ENCODE results near the gene CRAMP1. TPM values are rescaled to one million over a fixed set of nuclear protein-coding genes. Genes with fewer than 3 reads are reported as not detected.

CRAMP1 gene
- polyA plus RNA-seq, 2 of the 4 experiments (the other 2 are of a cell fraction): 6.5 to 9.1 TPM

DNA sequence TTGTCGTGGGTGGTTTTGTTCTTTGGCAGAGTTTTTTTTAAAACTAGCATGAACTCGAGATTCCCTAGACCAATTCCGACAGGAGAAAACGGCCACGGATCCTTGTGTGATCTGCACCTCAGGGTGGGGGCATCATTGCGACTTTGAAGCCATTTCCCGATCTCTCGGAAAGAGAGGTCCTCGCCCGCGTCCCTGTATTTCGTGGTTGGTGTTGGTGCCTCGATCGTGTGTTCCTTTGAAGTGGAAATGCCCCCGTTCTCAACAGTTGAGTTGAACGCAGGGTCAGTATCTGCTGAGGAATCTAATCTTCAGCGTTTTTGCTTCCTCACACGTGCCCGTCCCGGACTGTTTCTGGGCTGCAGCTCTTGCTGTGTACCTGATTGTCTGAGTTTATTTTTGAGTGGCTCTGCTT is 1.1 kb downstream of the CRAMP1 start:
- ATAC-seq: no peak
- peak overlapping the region; percentile 99 for H3K4me3 ChIP-seq
- H3K4me2 ChIP-seq: peak overlapping the region; percentile 94
- ChIA-PET POLR2A (no interaction called here), CTCF (interaction anchor here (0.7 to 6.1 kb wide), 2 partner anchors 93 to 183 kb away, joined by 3 to 26 read pairs; partner anchors contain the start of gene MAPK8IP3)
- peak overlapping the region; percentile 89 to 93; a peak in 5 of 6 replicates for H3K27ac ChIP-seq
- H3K4me1 ChIP-seq: peaks cover 14% of the 10 kb centered on the region; the same call in 2 of the 3 replicates
- DNase-seq (ENCODE audit: low read depth in 1 of 2, low spot score in 1 of 2): no peak
- no peak for FAIRE-seq
- WGBS (ENCODE audit: missing lambda C conversion rate): 7% methylated on average over 20 of the region's 20 CpGs
- H3K9me3 ChIP-seq: no peaks in the 10 kb centered on the region
- no peak for TF ChIP-seq BHLHE40 (IDR thresholded peaks at IDR 0.05; ENCODE audit: low read depth, low read length)
- TF ChIP-seq, protein P1, sequence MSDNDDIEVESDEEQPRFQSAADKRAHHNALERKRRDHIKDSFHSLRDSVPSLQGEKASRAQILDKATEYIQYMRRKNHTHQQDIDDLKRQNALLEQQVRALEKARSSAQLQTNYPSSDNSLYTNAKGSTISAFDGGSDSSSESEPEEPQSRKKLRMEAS (IDR thresholded peaks at IDR 0.05): peak; percentile 49; the same call in 1 of the 2 replicates
- TF ChIP-seq, protein P2, sequence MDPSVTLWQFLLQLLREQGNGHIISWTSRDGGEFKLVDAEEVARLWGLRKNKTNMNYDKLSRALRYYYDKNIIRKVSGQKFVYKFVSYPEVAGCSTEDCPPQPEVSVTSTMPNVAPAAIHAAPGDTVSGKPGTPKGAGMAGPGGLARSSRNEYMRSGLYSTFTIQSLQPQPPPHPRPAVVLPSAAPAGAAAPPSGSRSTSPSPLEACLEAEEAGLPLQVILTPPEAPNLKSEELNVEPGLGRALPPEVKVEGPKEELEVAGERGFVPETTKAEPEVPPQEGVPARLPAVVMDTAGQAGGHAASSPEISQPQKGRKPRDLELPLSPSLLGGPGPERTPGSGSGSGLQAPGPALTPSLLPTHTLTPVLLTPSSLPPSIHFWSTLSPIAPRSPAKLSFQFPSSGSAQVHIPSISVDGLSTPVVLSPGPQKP (IDR thresholded peaks at IDR 0.05; ENCODE audit: low read depth, low read length): no peak

DNA sequence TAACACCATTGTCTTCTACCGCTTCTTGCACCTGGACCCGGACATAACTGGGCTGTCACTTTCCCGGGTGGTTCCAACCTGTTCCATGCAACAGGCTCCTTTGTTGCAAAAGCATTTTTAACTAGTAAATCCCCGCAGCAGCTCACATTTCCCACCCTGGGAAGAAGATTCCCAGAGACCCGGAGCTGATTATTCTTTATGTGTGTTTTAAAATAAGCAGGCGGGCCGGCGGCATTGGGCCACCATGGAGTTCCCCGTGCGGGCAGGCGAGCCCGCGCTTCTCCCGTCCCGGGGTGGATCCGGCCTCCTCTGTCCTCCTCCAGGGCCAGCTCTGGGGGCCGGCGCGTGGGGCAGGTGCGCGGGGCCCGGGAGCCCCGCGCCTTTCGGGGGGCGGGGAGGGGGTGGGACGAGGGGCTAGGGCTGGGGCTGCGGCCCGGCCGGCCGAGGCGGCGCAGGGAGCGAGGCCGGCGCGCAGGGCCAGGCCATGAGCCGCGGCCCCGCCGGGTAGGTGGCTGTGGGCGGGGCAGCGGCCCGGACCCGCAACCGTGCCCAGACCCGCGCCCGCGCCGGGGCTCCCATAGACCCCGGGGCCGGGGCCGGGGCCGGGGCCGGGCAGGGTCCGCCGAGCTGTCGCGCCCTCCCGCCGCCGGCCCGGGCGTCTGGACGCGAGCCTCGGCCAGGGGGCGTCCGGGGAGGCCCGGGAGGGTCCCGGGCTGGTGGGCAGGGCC is 1.7 kb downstream of the CRAMP1 start:
- peak overlapping the region; percentile 77 to 93 for H3K27ac ChIP-seq
- CTCF ChIA-PET: interaction anchor here (0.7 to 6.1 kb wide), 2 partner anchors 92 to 184 kb away, joined by 3 to 26 read pairs; partner anchors contain the start of gene MAPK8IP3
- no peak for ATAC-seq

DNA sequence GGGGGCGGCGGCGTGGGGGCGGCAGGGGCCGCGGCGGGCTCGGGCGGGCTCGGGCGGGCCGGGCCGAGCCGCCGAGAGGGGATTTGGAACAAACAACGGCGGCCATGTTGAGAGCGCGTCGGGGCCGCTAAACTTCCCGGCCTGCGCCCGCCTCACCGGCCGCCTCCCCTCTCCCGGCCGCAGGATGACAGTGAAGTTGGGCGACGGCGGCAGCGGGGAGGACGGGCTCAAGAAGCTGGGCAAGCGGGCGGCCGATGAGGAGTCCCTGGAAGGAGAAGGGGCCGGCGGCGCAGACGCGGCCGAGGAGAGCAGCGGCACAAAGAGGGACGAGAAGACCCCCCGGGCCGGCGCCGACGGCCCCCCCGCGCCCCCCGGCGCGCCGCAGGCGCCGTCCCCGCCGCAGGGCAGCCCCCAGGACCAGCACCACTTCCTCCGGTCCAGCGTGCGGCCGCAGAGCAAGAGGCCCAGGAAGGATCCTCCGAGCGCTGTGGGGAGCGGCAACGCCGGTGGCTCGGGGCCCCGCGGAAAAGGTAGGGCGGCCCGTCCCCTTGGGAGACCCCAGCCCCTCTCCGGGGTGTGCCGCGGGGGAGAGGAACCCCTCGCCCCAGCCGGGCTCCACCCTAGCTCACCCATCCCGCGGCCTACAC is 2.4 kb downstream of the CRAMP1 start:
- H3K4me2 ChIP-seq: peak overlapping the region; percentile 94
- FAIRE-seq: no peak
- DNase-seq (ENCODE audit: low read depth in 1 of 2, low spot score in 1 of 2): peak in 1 of 2 experiments; percentile 58
- H3K9me3 ChIP-seq: no peaks in the 10 kb centered on the region
- peaks cover 9% of the 10 kb centered on the region; the same call in 2 of the 3 replicates for H3K4me1 ChIP-seq
- H3K27ac ChIP-seq: peak overlapping the region; percentile 77 to 93
- ChIA-PET CTCF (interaction anchor here (6.1 kb wide), 1 partner anchor 91 kb away, joined by 26 read pairs; the partner anchor contains the start of gene MAPK8IP3), POLR2A (no interaction called here)
- WGBS (ENCODE audit: missing lambda C conversion rate): 31% methylated on average over 37 of the region's 80 CpGs
- peak overlapping the region; percentile 99 for H3K4me3 ChIP-seq
- ATAC-seq: no peak
- TF ChIP-seq NPAS2 (CRISPR knock-in tag; IDR thresholded peaks at IDR 0.05; ENCODE audit: borderline replicate concordance): no peak
- TF ChIP-seq, protein P3, sequence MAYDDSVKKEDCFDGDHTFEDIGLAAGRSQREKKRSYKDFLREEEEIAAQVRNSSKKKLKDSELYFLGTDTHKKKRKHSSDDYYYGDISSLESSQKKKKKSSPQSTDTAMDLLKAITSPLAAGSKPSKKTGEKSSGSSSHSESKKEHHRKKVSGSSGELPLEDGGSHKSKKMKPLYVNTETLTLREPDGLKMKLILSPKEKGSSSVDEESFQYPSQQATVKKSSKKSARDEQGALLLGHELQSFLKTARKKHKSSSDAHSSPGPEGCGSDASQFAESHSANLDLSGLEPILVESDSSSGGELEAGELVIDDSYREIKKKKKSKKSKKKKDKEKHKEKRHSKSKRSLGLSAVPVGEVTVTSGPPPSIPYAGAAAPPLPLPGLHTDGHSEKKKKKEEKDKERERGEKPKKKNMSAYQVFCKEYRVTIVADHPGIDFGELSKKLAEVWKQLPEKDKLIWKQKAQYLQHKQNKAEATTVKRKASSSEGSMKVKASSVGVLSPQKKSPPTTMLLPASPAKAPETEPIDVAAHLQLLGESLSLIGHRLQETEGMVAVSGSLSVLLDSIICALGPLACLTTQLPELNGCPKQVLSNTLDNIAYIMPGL (CRISPR knock-in tag; IDR thresholded peaks at IDR 0.05; ENCODE audit: borderline replicate concordance): no peak
- no peak for TF ChIP-seq EHMT2 (IDR thresholded peaks at IDR 0.05; ENCODE audit: low read depth)
- no peak for TF ChIP-seq ZSCAN20 (CRISPR knock-in tag; IDR thresholded peaks at IDR 0.05)
- no peak for TF ChIP-seq SMC3 (IDR thresholded peaks at IDR 0.05)
- TF ChIP-seq, protein P4, sequence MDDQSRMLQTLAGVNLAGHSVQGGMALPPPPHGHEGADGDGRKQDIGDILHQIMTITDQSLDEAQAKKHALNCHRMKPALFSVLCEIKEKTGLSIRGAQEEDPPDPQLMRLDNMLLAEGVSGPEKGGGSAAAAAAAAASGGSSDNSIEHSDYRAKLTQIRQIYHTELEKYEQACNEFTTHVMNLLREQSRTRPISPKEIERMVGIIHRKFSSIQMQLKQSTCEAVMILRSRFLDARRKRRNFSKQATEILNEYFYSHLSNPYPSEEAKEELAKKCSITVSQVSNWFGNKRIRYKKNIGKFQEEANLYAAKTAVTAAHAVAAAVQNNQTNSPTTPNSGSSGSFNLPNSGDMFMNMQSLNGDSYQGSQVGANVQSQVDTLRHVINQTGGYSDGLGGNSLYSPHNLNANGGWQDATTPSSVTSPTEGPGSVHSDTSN (IDR thresholded peaks at IDR 0.05): no peak
- TF ChIP-seq, protein P2 (IDR thresholded peaks at IDR 0.05; ENCODE audit: low read depth, low read length): no peak
- no peak for TF ChIP-seq POLR2AphosphoS2 (conservative IDR thresholded peaks at IDR 0.05; ENCODE audit: low read length)
- TF ChIP-seq FOSB (CRISPR knock-in tag; IDR thresholded peaks at IDR 0.05): no peak
- no peak for TF ChIP-seq ZNF302 (CRISPR knock-in tag; IDR thresholded peaks at IDR 0.05)
- TF ChIP-seq RCOR1 (IDR thresholded peaks at IDR 0.05; ENCODE audit: low read depth, low read length): no peak
- no peak for TF ChIP-seq TP53 (CRISPR knock-in tag; IDR thresholded peaks at IDR 0.05)
- no peak for TF ChIP-seq HOXB5 (CRISPR knock-in tag; IDR thresholded peaks at IDR 0.05)
- TF ChIP-seq TFCP2L1 (CRISPR knock-in tag; IDR thresholded peaks at IDR 0.05): no peak
- TF ChIP-seq ZC3H11A (IDR thresholded peaks at IDR 0.05): no peak
- no peak for TF ChIP-seq CBX2 (IDR thresholded peaks at IDR 0.05; ENCODE audit: borderline replicate concordance, low read depth)
- TF ChIP-seq RNF2 (IDR thresholded peaks at IDR 0.05; ENCODE audit: borderline replicate concordance, low read depth): no peak
- TF ChIP-seq FOSL2 (IDR thresholded peaks at IDR 0.05): no peak
- TF ChIP-seq FOSL2 (CRISPR knock-in tag; IDR thresholded peaks at IDR 0.05): no peak
- no peak for TF ChIP-seq JUNB (IDR thresholded peaks at IDR 0.05)

More for the DNA sequence above, 1.7 kb downstream of the CRAMP1 start:
- WGBS (ENCODE audit: missing lambda C conversion rate): 2% methylated on average over 22 of the region's 72 CpGs
- DNase-seq (ENCODE audit: low read depth in 1 of 2, low spot score in 1 of 2): no peak
- TF ChIP-seq, protein P1 (IDR thresholded peaks at IDR 0.05): no peak
- TF ChIP-seq ZFP36 (IDR thresholded peaks at IDR 0.05; ENCODE audit: borderline replicate concordance, partially characterized antibody) (no peak), SMC3 (IDR thresholded peaks at IDR 0.05) (no peak), ZNF302 (CRISPR knock-in tag; IDR thresholded peaks at IDR 0.05) (no peak)
- POLR2A ChIA-PET: no interaction called here
- H3K9me3 ChIP-seq: no peaks in the 10 kb centered on the region
- H3K4me3 ChIP-seq: peak overlapping the region; percentile 99
- H3K4me2 ChIP-seq: peak overlapping the region; percentile 94
- no peak for FAIRE-seq
- H3K4me1 ChIP-seq: peaks cover 14% of the 10 kb centered on the region; the same call in 2 of the 3 replicates
